Left ventricle myocardium superior (tissue), 1 donor: ENCODE results near the gene PATL1. TPM values are rescaled to one million over a fixed set of nuclear protein-coding genes. Genes with fewer than 3 reads are reported as not detected.
"Not testable (repeated sequence)": the region's sequence is repeated elsewhere in the genome, so short reads cannot be mapped to it uniquely, and the experiment has no call there.

Experiments used
- ATAC-seq: fragments of 200-7000 bp; cut with Tn5 transposase; one replicate; pipeline ENCODE4 v1.9.1; 2020; ENCODE audit warnings: mild to moderate bottlenecking, moderate library complexity
- DNase-seq: peaks from one replicate; pipeline ENCODE4 v3.0.0-alpha.2; 2020
- intact Hi-C: fragments of 100-400 bp; cut with micrococcal nuclease; formaldehyde crosslinking; loops from one replicate; pipeline ENCODE4 v1.11.0; 2022
- total RNA-seq: library from RNA; stranded (reverse); fragmentation: NEBNext Ultra II Directional; extraction: Animal tissue kit (Norgen Biotek cat#: 25700); gene quantifications from one replicate; pipeline ENCODE4 v1.2.1, GENCODE V29; 2021
- donor health status: DM: no; HTN: yes; CAD: no; lungs with severe emphysema.

Gene PATL1
- total RNA-seq, 1 donor from 2014 or later, result 24.5 TPM

GRCh38 chr11:59626969-59627368 is 41.9 kb downstream of the PATL1 start:
- intact Hi-C loops, DNase-seq, ATAC-seq: not testable (repeated sequence)

GRCh38 chr11:59625703-59626102 is 43.1 kb downstream of the PATL1 start:
- intact Hi-C loops, result no loop called here

DNA sequence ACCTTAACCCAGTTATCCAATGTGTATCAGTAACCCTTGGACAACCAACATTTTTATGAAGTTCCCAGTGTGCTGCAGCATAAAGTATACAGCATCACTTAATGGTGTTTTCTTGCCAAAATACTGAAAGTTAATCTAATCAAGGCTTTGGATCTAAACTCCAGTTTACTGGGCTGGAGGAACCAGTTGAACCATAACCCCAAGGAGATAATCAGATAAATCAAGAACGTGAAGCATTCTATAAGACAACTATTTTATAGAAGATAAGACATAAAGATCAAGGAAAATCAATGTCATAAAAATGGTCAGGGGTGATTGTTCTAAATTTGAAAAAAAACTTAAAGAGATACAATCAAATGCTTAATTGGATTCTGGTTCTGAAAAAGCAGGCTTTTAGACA is 51.0 kb downstream of the PATL1 start:
- no peak for ATAC-seq
- intact Hi-C loops, result loop anchor here (2.0 kb wide), 1 partner anchor 51 kb away; the partner anchor contains the start of gene PATL1
- DNase-seq, result no peak

More at GRCh38 chr11:59625703-59626102, 43.1 kb downstream of the PATL1 start:
- DNase-seq (no peak), ATAC-seq (no peak)

DNA sequence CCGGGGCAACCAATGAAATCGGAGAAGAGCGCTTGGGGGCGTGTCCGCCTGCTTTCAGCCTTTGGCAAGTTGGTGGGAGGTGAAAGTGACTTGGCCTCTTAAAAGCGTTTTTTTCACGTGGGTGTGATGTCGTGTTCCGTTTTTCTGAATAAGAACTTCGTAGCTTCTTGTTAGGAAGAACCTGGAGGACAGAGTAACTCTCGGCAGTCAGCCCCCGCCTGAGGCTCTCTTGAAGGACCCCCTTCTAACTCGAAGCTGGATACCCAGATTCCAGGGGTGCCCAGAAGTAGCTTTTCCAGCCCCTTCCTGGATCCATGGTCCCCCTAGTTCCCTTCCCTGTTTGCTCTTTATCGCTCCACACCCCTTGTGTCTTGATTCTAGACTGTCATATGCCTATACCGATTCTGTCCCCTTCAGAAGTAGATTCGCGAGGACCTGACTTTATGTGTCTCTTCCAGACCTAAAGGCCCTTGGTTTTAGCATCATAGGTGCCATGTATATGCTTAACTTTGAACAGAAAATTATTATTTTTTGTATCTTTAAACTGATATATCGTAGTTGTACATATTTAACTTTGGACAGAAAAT is 52.3 kb downstream of the PATL1 start:
- peak; percentile 95 for DNase-seq
- intact Hi-C loops, result loop anchor here (2.0 kb wide), 1 partner anchor 52 kb away; the partner anchor contains the start of gene PATL1

GRCh38 chr11:59615637-59616395 is 53.0 kb downstream of the PATL1 start, which contains the start of gene OSBP:
OSBP (minus strand) TSS chr11:59615774; CDS start chr11:59615664, 110 bp downstream.
- ATAC-seq, result peak; percentile 92
- DNase-seq, result peak; percentile 98
- intact Hi-C loops, result loop anchor here (2.0 kb wide), 1 partner anchor 53 kb away; the partner anchor contains the start of gene PATL1

More for the DNA sequence above, 52.3 kb downstream of the PATL1 start:
- no peak for ATAC-seq

GRCh38 chr11:59615120-59615636 is 53.7 kb downstream of the PATL1 start:
- intact Hi-C loops, result no loop called here
- peak; percentile 52 for DNase-seq
- ATAC-seq, result no peak

- intact Hi-C loops, result no loop called here
- ATAC-seq (no peak), DNase-seq (no peak)
These were observed 54.3 kb downstream of the PATL1 start for GRCh38 chr11:59614277-59615119.

DNA sequence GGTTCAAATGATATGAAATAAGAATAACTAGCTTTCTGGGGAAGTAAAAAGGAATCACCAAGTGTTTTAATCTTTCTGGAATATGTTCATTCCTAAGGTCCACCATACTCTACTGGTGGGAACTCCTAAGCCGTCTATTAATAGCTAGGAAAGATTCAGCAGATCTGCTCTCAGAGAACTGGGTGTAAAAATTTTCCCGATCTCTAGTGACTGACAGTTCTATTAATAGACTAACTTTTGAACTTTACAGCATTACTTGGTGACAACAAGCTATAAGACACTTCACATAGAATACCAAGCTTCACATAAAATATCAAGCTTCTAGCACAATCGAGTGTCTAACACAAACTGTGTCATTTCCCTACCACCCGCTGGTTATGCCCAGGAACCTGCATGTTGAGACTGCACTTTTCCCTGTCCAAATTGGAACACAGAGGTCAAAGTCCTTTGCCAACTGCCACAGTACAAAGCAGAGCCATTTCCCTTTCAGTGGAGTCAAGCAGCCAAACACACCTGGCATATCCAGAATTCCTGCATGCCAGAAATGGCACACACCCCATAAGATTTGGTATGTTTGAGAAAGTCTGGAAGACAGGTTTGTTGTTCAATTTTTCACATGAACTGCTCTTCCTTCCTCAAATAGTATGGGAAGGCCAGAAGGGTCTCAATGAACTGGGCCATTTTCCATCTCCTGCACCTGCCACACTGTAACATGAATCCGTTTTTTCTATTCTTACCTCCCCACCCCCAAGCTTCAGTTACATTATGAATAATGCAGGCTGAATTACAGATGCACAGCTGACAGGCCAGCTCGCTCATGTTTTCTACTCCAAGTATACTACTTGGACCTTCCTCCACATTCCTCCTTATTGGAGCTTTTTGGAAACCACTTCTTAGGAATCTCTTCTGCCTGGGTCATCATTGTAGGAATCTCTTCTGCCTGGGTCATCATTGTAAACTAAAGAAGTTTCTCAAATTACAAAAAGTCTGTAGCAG is 57.0 kb downstream of the PATL1 start:
- intact Hi-C loops, result no loop called here
- no peak for ATAC-seq
- no peak for DNase-seq

DNA sequence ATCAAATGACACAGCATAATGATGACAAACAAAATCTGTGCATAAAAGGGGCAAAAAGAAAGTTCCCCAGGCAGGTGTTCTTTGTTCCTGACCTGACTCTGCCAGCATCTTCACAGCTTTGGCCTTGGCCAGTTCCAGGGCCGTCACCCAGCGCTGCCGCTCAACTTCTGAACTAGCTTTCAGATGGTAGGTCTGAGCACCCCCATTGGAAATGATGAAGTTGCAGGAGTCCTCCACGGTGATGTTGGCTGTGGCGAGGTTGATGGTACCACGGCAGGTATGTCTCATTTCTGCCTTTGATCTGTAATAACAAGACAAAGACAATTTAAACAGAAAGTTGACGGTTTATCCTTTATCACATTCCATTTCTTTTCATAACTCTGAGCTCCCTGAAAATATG is 58.5 kb downstream of the PATL1 start:
- ATAC-seq (no peak), DNase-seq (no peak)
- intact Hi-C loops, result no loop called here

- DNase-seq (no peak), ATAC-seq (no peak)
- intact Hi-C loops, result no loop called here
These were observed 61.0 kb downstream of the PATL1 start for GRCh38 chr11:59607703-59608454.

DNA sequence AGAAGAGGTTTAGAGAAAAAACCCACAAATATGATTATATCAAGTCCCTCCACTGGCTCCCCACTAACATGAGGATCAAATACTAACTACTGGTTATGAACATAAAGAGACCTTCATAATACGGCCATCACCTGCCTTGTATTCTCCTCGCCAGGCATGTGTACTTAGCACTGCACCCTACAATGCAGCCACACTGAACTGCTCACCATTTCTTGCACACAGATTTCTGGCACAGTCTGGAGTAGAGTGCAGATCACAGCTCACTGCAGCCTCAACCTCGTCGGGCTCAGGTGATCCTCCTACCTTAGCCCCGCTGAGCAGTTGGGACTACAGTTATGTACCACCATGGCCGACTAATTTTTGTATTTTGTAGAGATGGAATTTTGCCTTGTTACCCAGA is 66.4 kb downstream of the PATL1 start:
- DNase-seq (no peak), ATAC-seq (no peak)
- intact Hi-C loops, result no loop called here

DNA sequence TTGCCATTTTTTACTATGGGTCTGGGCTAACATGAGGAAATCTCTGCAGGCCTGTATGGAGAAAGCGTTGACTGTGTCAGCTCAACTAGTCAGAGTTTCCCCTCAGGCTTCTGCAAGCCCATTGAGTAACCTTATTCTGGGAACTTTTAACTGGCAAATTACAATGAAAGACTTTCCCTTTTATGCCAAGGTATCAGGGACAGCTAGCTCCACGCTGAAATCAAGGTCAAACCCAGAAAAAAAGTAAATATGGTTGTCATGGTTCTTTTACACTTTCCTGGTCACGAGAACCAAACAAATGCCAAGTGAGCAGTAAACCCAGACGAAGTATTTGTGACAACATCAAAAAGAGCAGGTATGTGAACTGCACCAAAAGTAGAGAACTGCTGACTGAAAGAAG is 67.0 kb downstream of the PATL1 start:
- ATAC-seq (no peak), DNase-seq (no peak)
- intact Hi-C loops, result no loop called here

DNA sequence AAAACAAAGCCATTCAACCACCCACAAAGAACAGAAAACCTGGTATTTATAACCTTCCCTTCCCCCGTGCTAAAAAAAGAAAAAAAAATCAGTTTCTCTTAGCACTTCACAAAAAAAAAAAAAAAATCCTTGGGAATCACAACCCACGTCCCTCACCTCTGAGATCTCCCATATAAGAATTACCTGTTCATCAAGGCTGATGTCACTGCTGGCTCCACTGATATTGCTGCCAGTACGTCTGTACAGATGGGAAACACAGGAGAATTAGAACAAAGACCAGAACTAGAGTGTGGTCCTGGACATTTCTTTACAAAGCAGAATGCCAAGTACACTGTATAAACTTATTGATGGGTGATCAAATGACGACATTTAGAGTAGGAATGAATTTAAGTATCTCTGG is 68.2 kb downstream of the PATL1 start:
- intact Hi-C loops, result no loop called here
- ATAC-seq (no peak), DNase-seq (no peak)

GRCh38 chr11:59600234-59600633 is 68.6 kb downstream of the PATL1 start:
- ATAC-seq (no peak), DNase-seq (no peak)
- intact Hi-C loops, result no loop called here

GRCh38 chr11:59598961-59599360 is 69.9 kb downstream of the PATL1 start:
- intact Hi-C loops, result no loop called here
- ATAC-seq (no peak), DNase-seq (no peak)
